ENCODE measurements around the gene CDK17. TPM values are rescaled to one million over a fixed set of nuclear protein-coding genes. Genes with fewer than 3 reads are reported as not detected.

CDK17 gene
- total RNA-seq, 1 donor from 2014 or later, result 112 TPM

DNA sequence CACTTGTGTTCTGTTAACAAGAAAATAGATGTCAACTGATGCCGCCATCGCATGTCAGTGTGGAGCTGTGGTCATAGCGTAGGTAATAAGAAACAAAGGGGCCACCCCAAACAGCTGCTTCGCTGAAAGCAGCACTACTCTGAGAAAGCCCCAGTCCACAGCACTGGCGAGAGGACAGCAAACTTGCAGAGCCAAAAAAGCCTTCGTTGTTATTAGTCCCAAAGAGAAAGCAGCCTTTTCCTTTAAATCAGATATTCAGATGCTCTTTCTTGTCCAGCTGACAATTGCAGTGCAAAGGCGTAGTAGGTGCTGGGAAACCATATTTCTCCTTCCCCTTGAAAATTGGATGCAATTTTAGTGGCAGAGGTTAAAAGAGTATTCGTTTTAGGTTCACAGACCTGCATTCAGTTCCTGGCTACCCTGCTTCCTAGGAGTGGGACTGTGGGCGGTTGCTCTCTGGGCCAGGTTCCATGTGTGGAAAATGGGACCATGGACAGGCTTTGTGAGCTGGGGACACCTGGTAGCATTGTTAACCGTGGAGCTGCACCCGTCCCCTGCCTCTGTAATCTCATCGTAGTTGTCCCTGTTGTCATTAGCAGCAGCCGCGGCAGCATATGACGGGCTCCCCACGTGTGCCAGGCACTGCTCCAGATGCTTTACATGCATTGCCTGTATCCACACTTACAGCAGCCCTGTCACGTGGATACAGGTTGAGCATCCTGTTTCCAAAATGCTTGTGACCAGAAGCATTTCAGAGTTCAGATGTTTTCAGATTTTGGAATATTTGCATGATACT lies 151.9 kb downstream of the CDK17 start:
- Mint-ChIP-seq H3K36me3 (ENCODE audit: low read depth, unreplicated experiment) (peaks cover 71% of the 10 kb centered on the region), H3K4me3 (ENCODE audit: unreplicated experiment) (peak overlapping the region; percentile 74), H3K27me3 (ENCODE audit: unreplicated experiment) (peaks cover 31% of the 10 kb centered on the region), H3K4me1 (ENCODE audit: unreplicated experiment) (peaks cover 64% of the 10 kb centered on the region), H3K27ac (ENCODE audit: unreplicated experiment) (peak overlapping the region; percentile 82), H3K9me3 (ENCODE audit: unreplicated experiment) (no peaks in the 10 kb centered on the region)
- DNase-seq (ENCODE audit: low spot score), result no peak
- no peak for TF ChIP-seq CTCF (IDR thresholded peaks at IDR 0.05; ENCODE audit: unreplicated experiment)

DNA sequence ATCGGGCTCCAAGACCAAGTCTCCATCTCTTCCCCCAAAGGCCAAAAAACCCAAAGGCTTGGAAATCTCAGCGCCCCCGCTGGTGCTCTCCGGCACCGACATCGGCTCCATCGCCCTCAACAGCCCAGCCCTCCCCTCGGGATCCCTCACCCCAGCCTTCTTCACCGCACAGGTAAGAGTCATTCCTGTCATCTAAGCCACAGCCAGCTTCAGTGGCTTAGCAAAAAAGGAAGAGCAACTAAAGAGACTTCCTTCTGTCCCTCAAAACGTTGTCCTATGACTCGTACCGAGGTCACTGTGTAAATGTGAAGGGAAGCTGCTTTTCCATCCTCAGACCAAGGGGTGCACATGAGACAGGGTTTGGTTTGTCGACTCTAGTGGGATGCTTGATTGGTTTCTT lies 152.7 kb downstream of the CDK17 start:
- DNase-seq (ENCODE audit: low spot score), result no peak
- Mint-ChIP-seq H3K4me3 (ENCODE audit: unreplicated experiment) (peak overlapping the region; percentile 74), H3K36me3 (ENCODE audit: low read depth, unreplicated experiment) (peaks cover 73% of the 10 kb centered on the region)

GRCh38 chr12:96246926-96247505 lies 153.2 kb downstream of the CDK17 start:
- Mint-ChIP-seq H3K4me3 (ENCODE audit: unreplicated experiment) (peak overlapping the region; percentile 42), H3K27ac (ENCODE audit: unreplicated experiment) (peak overlapping the region; percentile 33), H3K4me1 (ENCODE audit: unreplicated experiment) (peaks cover 65% of the 10 kb centered on the region), H3K9me3 (ENCODE audit: unreplicated experiment) (no peaks in the 10 kb centered on the region), H3K36me3 (ENCODE audit: low read depth, unreplicated experiment) (peaks cover 68% of the 10 kb centered on the region), H3K27me3 (ENCODE audit: unreplicated experiment) (peaks cover 37% of the 10 kb centered on the region)
- no peak for DNase-seq (ENCODE audit: low spot score)
- TF ChIP-seq CTCF (IDR thresholded peaks at IDR 0.05; ENCODE audit: unreplicated experiment), result no peak

More for the DNA sequence above, 152.7 kb downstream of the CDK17 start:
- no peak for TF ChIP-seq CTCF (IDR thresholded peaks at IDR 0.05; ENCODE audit: unreplicated experiment)
- Mint-ChIP-seq H3K4me1 (ENCODE audit: unreplicated experiment) (peaks cover 70% of the 10 kb centered on the region), H3K9me3 (ENCODE audit: unreplicated experiment) (no peaks in the 10 kb centered on the region), H3K27ac (ENCODE audit: unreplicated experiment) (peak overlapping the region; percentile 82), H3K27me3 (ENCODE audit: unreplicated experiment) (peaks cover 36% of the 10 kb centered on the region)

- no peak for TF ChIP-seq CTCF (IDR thresholded peaks at IDR 0.05; ENCODE audit: unreplicated experiment)
- Mint-ChIP-seq H3K36me3 (ENCODE audit: low read depth, unreplicated experiment) (peaks cover 67% of the 10 kb centered on the region), H3K27me3 (ENCODE audit: unreplicated experiment) (peaks cover 29% of the 10 kb centered on the region), H3K4me1 (ENCODE audit: unreplicated experiment) (peaks cover 63% of the 10 kb centered on the region), H3K27ac (ENCODE audit: unreplicated experiment) (peak overlapping the region; percentile 24), H3K9me3 (ENCODE audit: unreplicated experiment) (no peaks in the 10 kb centered on the region), H3K4me3 (ENCODE audit: unreplicated experiment) (no peak overlapping the region)
- no peak for DNase-seq (ENCODE audit: low spot score)
Observed at GRCh38 chr12:96244826-96245225, 155.4 kb downstream of the CDK17 start.

- no peak for DNase-seq (ENCODE audit: low spot score)
- no peaks in the 10 kb centered on the region for H3K9me3 Mint-ChIP-seq (ENCODE audit: unreplicated experiment)
- H3K4me3 Mint-ChIP-seq (ENCODE audit: unreplicated experiment), result peak overlapping the region; percentile 6
- peaks cover 54% of the 10 kb centered on the region for H3K4me1 Mint-ChIP-seq (ENCODE audit: unreplicated experiment)
- H3K27me3 Mint-ChIP-seq (ENCODE audit: unreplicated experiment), result peaks cover 19% of the 10 kb centered on the region
- no peak for TF ChIP-seq CTCF (IDR thresholded peaks at IDR 0.05; ENCODE audit: unreplicated experiment)
- H3K27ac Mint-ChIP-seq (ENCODE audit: unreplicated experiment), result peak overlapping the region; percentile 72
- peaks cover 55% of the 10 kb centered on the region for H3K36me3 Mint-ChIP-seq (ENCODE audit: low read depth, unreplicated experiment)
Observed at GRCh38 chr12:96242597-96242996, 157.6 kb downstream of the CDK17 start.
